GM21723 (cell line): ENCODE measurements around the gene EPHB1.

Source experiments
- ATAC-seq: cut with Tn5 transposase; IDR thresholded peaks from one replicate; pipeline ENCODE4 v1.9.1; 2021; ENCODE audit warnings: mild to moderate bottlenecking, moderate library complexity; ENCODE audit not compliant: unreplicated experiment

EPHB1 gene

DNA sequence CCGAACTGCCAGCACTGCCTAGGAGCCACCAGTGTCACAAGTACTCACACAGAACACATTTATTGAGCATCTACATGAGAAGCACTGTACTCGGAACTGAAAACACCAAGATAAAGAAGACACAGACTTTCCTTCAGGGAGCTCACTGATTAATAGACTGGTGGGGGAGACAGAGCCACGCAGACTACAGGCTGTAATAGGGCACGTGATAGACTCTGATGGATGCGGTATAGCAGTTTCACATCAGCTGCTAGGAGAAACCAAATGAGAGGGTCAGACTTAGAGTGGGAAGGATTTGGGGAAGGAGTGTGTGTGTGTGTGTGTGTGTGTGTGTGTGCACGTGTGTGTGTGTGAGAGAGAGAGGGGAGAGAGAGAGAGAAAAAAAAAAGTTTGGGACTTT is 12.1 kb downstream of the EPHB1 start:
- no peak for ATAC-seq

DNA sequence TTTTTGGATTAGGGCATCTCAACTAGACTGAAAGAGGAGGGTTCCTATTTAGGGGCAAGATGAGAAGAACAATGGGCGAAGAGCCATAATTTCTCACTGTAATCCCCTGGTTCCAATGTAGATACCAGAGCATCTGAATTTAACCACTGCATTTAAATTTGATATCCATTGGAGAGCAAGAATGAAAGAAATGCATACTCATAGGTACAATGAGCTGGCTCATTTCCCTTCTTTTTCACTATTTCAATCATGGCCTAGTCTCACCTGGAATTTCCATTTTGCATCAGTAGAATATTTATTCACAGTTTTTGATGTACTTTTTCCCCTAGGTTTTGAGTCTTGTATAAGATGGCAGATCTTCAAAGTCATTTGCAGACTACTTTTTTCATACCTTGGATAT is 13.8 kb downstream of the EPHB1 start:
- no peak for ATAC-seq

DNA sequence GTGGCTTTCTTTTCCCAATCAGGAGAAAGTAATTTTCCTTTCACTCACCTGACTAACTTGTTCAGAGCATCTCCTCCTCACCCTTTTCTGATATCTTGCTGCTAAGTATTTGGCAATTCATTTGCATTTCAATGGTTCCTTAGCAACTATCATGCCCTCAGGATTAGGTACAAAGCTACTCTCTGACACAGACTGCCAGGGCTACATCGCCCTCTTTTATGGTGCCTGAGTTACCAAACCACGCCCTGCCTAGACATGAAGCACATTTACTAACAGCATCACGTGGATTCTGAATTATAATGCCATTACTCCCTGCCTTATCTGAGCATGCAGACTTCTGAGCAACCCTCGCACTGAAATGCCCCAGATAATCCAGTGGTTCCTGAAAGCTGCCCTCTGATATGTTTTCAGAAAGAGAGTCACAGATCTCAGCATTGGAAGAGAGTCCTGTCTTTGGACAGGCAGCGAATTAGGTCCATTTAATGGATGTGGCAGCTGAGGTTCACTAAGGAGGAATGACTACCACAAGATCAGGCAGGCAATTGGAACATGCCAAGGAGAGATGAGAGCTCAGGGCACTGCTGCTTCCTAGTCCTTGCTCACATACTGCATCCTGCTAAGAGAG is 14.5 kb downstream of the EPHB1 start:
- ATAC-seq: no peak

DNA sequence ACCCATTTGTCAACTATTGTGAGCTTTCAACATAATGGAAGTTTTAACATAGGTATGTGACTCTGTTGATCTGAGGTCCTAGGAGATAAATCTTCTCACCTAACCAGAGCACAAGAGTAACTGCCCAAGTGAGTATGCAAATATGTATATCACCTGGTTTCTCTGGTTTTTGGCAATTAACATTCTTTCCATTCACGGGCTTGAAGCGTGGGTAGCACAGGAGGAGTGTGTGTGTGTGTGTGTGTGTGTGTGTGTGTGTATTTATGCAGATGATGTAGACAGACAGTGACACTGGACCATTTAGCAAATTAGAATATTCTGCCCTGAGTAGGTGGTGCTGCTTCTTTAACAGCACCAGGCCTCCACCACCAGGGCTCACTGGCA is 15.0 kb downstream of the EPHB1 start:
- ATAC-seq: no peak

DNA sequence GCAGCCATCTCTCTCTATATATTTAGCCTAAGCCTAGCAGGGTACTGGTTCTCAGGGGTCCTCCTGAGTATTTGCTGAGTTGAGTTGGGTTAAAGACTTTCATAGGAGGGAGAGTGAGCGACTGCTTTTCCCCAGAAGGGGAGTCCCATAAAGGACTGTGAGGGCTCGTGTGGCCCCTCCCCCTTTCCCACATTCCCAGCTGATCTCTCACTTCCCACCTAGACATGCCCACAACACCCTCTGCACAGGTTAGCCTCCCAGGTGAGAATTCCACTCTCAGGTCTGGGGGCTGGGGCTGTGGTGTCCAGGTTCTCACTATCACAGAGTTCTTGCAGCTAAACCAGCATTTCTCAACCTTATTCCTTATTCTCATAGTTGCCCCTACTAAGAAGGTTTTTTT is 15.8 kb downstream of the EPHB1 start:
- ATAC-seq: no peak

DNA sequence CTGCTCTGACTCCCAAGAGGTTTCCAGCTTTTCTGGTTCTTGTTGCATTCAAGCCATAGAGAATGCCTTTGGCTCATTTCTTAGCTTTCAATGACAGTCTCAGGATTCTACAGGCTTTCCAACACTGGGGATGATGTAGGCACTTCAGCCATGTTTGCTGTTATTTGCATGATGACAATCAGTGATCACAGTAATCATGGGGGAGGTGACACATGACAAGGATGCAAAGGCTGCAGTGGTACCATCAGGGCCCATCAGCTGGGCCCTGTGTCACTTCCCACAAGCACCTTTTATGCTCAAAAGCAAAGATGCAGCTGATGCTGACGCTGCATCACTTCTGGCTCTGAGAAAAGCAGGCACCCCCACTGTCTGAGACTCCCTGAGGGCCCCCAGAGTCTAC is 18.6 kb downstream of the EPHB1 start:
- no peak for ATAC-seq

DNA sequence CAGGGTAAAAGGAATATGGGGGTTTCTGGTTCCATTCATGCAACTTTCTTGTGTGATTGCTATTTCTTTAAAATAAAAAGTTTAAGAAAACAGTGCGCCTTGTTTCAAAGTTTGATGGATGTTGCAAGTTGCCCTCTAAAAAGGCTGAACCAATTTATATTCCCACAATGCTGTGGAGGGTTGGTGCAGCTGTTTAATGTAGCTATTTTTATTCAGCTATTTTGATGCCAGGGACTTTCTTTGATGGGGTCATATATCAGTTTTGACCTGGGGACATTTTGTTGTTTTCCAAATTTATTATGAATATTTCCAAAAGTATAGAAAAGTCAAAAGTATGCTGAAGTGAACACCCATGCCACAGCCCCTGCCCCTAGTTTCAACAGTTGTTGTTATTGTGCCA is 20.5 kb downstream of the EPHB1 start:
- ATAC-seq: no peak

DNA sequence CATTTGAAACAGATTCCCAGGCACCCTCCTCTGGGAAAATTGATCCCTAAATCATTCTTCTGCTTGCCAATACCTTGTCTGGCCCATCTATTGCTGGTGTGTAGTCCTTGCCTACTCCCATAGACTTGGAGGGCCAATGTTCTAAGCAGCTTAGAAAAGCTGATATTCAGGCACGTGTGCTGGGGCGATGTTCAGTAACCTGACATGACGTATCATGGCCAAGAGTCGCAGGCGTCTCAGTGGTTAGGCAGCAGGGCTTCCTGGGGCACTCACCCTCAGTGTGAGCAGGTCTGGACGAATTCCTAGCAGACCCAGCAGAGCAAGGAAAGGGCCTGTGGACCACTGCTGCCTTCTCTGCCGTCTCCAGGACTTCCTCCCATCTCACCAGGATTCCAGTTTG is 21.6 kb downstream of the EPHB1 start:
- ATAC-seq: no peak

DNA sequence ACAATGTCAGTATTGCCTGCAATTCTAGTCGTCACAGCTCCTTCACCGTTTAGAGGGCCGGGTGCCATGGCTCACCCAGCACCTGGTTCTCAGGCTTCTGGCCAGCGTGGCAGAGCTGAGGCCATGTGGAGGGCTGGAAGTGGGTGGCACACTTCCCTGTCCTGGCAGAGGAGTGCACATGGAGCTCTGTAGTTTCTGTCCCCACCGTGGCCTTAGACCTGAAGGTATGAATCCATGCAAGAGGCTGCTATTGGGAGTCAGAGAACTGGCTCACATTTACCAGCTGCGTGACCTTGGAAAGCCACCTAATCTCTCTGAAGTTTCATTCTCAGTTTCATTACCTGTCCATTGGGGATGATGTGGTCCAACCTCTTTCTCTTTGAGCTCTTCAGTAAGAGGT is 22.2 kb downstream of the EPHB1 start:
- ATAC-seq: peak; percentile 67

DNA sequence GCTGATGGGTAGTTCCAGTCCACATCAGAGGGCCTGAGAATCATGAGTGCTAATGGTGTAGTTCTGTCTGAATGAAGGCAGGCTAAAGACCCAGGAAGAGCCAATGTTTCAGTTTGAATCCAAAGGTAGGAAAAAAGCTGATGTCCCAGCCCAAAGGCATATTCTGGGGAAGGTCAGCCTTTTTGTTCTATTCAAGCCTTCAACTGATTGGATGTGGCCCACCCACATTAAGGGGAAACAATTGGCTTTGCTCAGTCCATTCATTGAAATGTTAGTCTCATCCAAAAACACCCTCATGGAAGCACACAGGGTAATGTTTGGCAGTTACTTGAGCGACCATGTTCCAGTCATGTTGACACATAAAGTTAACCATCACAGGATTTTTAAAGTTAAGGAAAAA is 25.9 kb downstream of the EPHB1 start:
- ATAC-seq: no peak

DNA sequence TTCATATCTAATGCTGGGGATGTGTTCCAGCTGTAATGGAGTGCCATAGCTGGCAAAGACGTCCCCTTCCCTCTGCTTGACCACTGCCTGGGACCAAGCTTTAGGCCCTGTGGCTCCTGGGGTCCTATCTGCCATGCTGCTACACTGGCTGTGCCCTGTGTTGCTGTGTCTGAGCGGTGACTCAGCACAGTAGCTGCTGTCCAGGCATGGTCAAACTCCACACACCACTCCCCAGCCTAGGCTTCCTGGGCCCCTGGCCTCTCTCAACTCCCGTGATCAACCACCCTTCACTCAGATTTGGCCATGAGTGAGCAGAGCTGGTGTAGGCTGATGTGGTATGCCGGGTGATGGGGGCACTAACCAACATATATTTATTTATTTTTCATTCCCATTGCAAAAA is 27.0 kb downstream of the EPHB1 start:
- ATAC-seq: no peak

DNA sequence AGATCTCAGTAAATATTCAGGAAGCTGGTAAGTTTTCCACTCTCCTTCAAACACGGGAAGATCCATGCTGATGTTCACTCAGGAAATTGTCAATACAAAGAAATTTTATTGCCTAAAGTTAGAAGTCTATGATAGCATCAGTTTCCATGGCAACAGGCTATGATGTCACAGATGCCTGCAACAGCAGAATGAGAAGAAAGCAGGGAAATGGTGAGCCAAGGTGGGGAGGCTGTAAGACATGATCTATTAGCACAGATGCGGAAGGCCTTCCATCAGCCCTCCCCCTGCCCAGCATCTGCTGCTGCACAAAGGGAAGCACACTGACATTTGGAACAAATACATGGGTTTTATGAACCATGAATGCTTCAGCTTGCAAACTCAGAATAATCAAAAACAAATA is 28.6 kb downstream of the EPHB1 start:
- no peak for ATAC-seq

DNA sequence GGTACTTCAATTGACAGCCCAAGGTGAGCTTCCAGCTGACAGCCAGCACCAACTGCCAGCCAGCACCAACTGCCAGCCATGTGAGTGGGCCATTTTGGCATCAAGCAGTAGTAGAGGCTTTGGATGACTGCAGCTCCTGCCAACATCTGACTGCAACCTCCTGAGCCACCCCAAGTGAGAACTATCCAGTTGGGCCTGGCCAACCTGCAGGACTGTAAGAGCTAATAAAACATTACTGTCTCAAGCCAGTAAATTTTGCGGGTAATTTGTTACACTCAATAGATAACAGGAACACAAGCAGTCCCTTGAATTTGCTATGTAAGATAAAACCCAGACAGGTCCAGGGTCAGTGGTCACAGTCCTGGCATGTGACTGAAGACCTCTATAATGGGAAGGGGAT is 29.7 kb downstream of the EPHB1 start:
- ATAC-seq: no peak

DNA sequence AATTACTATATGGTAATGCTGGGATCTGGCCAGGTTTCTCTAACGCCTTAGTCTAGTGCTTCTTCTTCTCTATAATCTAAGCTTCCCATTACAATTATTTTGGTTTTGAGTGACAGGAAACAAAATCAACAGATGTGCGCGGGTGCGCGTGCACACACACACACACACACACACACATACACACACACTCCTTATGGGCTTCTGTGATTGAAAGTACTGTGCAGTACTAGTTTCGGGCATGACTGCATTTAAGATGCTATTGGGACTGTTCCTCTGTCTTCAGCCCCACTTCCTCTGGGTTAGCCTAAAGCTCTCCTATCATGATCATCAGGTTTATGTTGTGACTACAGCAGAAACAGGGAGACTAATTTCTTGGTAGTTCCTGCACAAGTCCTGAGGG is 32.2 kb downstream of the EPHB1 start:
- no peak for ATAC-seq

DNA sequence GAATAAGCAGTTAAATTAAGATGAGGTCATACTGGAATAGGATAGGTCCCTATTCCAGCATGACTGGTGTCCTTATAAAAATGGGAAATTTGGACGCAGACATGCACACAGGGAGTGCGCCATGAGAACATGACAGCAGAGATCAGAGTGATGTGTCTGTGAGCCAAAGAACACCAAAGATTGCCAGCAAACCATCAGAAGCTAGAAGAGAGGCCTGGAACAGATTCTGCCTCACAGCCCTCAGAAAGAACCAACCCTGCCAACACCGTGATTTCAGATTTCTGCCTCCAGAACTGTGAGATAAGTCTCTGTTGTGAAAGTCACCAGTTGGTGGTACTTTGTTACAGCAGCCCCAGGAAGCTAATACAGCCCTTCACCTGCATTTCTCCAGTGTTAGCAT is 34.7 kb downstream of the EPHB1 start:
- no peak for ATAC-seq

DNA sequence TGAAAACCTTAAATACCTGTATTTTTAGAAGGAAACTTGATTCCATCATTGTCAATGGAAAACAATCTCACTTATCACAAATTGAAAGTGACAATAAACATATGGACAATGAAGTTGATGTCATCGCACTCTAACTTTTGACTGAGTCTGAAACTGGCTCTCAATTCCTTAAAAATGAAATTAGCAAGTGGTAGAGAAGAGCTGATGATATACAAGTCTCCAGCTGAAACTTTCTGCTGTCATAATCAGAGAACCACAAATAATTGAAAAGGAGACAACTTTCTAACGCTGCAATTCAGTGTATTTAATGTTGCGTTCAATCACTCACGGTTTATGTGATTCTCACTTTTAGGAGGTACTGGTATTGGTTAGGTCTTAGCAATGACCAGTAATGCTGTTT is 37.5 kb downstream of the EPHB1 start:
- ATAC-seq: no peak

DNA sequence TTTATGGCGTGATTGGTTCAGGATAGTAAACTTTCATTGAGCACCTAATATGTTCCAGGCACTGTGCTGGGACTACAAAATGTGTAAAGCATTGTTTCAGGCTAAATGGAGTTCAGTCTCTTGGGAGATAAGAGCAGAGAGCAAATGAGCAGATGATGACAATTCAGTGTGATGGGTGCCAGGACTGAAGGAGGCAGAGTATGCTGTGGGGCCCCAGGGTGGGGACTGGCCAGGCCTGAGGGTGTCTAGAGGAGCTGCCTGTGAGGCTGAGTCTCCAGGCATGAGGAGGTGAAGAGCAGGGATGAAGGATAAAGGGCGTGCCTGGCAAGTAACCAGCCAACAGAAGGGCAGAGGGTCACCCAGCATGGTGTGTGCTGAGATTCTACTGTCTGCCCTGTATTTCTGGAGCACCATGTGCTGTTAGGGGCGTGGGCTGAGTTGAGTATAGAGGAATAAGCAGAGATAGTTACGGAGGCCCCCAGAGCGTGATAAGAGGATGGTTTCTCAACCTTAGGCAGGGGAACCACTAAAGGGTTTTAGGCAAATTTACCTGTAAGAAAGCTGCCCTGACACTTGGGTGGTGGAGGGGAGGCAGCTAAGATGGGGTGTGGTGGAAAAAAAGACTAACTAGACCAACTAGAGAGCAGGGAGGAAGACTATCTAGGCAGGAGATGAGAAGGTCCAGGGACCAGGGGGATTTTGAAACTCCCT is 38.5 kb downstream of the EPHB1 start:
- ATAC-seq: peak; percentile 61

DNA sequence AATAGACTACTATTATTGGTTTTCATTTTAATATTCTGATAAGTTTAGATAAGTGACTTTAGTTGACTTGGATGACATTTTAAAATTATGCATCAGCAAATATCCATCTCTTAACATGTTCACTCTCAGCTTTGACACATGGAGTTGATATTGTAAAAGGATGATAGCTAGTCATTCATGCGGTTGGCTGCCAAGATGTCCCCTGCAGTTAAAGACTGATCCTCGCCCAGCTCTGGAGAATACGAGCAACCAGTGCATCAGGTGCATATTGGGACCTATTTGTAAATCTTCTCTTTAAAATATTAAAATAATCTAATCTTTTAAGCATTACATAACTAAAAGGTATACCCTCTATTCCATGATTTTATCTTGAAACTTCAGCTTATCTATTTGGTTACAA is 41.9 kb downstream of the EPHB1 start:
- ATAC-seq: no peak

DNA sequence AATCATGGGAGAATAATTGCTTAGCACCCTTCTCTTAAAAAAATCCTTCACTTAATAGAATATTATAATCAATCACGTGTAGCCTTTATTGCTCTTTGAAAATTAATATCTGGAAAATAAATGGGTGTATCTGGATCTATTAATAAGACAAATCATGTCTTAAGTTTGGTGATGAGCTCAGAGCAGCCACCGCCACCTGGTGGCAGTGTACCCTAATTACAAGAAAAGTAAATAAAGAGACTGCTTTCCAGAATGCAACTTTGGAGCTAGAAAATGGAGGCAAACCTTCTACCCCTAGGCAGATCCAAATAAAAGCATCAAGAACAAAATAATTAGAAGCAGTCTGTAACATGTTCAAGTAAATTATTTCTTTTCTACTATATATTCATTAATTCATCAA is 43.5 kb downstream of the EPHB1 start:
- no peak for ATAC-seq

DNA sequence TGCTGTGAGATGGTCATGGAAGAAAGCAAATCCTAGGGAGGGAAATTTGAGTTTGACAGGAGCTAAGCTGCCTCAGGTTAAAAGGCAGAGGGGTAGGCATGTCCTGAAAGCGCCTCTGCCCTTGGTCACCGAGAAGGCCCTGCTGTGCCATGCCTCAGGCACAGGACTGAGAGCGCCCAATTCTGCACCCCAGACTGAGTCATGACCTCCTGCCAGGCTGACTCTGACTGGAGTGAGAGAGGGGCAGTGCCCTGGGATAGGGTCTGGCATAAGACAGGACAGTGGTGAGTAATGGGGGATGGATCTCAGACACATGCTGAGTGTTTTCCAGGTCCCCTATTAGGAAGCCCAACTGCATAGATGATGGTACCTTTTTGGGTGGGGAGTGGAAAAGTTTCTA is 44.4 kb downstream of the EPHB1 start:
- no peak for ATAC-seq

DNA sequence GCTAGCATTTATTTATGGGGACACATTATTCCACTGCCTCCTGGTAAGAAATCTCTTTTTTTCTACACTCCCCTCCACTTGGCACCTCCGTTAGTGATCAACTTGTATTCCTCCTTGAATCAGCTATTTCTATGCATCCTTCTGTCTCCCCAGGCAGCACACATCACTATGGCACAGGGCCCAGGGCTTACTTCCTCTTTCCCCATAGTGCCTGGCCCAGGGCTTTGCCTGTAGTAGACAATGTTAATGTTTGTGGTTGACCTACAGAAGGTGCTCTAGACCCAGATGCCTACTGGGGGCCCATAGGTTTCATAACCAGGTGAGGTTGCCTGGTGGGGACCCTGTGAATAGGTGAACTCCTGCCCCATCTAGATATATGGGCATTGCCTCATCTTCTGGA is 44.9 kb downstream of the EPHB1 start:
- ATAC-seq: peak; percentile 85

DNA sequence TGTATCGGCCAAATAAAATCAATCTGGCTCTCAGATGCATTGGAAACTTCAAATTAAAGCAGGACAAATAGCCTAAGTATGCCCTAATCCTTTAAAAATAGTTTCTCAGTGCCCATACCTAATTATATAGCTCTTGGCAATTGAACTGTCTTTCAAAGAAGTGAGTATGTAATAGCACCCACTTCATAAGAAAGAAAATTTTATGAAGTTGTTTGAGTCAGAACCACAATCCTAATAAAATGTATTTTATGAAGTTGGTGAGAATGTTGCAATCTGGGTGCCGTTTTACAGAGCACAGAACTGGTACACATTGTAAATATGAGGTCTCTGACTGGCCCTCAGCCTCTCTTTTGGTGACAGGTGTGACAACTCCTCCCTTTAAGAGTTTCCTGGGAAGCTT is 45.4 kb downstream of the EPHB1 start:
- no peak for ATAC-seq

DNA sequence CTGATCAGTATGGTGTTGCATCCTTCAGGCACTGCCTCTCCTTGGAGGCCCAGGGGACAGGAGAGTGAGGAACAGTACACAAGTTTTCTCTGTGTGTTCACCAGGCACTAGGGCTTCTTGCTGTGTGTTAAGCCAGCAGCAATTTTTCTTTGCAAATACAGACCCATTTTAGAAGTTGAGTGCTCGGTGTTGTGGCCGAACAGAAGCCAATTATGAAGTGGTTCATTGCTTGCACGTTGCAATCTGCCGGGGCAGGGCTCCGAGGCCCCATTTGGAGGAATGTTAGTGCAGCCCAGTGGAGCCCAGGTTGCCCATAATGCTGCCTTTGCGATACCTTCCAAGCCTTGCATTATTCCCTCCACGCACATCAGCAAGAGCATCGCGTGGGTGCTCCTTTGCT is 51.0 kb downstream of the EPHB1 start:
- no peak for ATAC-seq
